Glomerular visceral epithelial cell (primary cell): ENCODE data around the gene AKT3.

ENCODE experiments used
- DNase-seq: peaks from one replicate; pipeline ENCODE4 v3.0.0-alpha.2; 2016; ENCODE audit errors: extremely low spot score

Gene AKT3

DNA sequence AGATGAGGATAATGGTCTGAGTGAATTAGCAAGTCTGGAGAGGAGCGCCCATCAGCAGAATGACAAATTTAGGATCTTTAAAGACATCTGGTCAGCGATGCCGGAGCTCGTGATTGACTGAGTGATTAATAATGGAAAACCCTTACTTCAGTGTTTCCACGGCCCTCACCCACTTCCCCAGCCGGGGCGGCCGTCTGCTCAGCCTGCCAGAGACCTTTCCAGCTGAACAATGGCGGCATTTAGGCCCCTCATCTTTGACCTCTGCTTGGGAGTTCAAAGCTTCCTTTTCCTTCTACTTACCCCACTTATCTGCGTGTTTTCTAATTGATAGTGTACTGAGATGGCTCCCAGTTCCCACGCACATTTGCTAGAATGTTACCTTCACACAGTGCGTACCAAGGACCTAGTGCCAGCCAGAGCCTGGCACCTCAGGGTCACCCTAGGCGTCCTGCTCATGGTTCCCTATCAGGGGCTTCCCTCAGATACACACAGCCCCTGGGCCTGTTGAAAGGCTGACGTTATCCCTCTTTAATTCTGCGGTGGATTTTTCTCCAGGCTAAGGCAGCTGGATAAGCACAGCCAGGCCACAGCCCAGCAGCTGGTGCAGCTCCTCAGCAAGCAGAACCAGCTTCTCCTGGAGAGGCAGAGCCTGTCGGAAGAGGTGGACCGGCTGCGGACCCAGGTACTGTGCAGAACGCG lies 361.4 kb downstream of the AKT3 start:
- DNase-seq, result no peak

DNA sequence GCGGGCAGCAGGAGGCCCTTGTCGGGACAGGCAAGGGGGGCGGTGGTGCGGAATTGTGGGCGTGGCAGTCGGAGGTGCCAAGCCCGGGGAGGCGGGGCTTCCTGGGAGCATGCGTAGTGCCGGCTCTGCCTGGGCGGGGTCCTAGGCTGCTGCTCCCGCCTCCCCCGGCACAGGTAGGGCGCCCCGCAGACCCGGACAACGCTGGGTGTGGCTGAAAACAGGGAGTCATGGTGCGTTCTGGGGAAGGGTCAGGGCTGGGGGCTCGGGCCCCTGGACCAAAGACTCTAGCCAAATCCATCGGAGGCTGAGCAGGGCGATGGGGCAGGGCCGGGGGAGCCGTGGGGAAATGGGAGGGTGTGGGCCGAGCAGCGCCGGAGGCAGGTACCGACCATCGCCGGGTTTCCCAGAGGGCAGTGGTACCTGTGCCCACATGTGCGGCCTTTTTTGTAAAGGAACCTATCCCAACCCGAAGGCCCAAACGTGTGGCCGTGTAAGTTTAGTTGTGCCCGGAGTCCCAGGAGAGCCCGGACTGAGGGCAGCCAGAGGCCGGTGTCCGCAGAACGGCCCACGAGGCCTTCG lies 362.3 kb downstream of the AKT3 start:
- DNase-seq, result no peak

DNA sequence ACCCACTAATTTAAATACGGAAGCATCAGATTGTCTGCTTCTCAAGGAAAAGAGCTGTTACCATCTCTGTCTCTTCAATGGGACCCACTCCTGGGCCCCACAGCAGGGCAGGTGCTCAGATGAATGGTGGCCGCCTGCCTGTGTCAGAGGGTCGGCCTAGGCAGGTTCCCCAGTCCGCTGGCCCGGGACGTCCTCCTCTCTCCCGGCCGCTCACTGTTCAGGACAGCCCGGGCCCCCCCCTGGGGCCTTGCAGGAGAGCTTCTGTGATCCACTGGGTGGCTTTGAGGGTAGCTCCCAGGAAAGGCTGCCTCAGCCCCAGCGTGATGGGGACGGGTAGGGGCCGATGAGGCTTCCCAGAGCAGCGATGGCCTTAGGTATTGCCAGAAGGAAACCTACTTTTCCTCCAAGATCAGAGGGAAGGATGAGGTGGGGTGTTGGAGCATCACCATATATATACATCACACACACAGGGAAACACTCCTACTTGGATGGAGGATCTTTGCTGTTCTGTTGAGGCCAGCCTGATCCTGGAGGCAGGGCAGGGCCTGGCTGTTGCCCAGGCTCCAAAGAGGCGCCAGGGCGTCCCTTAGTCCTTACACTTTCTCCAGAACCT lies 362.9 kb downstream of the AKT3 start:
- no peak for DNase-seq

DNA sequence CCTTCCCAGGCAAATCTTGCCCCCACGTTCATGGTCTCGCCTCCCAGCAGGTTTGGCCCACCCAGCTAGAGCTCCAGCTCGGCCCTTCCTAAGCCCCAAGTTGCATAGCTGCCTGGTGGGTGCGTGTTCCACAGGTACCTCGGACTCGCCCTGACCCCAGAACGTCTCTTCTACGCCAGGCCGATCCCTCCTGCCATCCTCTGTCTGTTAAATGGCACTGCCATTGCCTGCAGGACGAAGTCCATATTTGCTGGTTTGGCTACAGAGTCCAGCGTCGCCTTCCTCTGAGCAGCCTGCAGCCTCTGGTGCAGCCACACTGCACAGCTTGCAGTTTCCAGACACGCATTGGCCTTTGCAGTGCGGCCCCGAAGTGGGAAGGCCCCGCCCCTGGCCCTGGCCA lies 366.1 kb downstream of the AKT3 start:
- no peak for DNase-seq

DNA sequence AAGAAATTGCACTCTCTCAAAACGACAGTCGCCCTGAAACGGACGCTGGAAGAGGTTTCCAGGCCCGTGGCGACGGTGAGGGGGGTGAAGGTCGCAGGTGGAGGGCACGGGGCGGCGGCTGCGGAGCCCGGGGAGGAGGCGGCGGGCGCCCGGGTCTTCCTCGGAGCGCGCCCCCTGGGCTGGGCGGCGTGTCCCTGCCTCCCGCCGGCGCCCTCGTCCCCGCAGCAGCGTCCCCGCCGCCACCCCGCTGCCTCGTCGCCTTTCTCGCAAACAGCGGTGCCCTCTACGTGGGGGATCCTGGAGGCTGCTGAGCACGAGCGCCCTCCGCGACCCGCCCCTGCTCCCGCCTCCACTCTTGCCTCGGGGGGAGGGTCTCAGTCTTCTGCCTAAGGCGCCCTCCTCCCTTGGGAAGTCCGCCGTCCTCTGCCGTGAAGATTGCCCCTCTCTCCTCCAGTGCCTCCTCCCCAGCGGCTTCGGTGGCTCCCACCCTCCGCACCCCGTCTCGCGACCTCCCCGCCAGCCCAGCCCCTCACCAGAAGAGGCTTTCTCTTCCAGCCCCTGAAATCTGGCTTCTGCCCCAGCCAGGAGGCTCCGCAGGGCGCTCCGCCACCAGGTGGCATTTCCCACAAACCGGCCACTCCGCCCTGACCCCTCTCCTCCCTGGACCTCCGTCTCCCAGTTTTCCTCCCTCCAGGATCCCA lies 366.8 kb downstream of the AKT3 start:
- DNase-seq, result no peak

DNA sequence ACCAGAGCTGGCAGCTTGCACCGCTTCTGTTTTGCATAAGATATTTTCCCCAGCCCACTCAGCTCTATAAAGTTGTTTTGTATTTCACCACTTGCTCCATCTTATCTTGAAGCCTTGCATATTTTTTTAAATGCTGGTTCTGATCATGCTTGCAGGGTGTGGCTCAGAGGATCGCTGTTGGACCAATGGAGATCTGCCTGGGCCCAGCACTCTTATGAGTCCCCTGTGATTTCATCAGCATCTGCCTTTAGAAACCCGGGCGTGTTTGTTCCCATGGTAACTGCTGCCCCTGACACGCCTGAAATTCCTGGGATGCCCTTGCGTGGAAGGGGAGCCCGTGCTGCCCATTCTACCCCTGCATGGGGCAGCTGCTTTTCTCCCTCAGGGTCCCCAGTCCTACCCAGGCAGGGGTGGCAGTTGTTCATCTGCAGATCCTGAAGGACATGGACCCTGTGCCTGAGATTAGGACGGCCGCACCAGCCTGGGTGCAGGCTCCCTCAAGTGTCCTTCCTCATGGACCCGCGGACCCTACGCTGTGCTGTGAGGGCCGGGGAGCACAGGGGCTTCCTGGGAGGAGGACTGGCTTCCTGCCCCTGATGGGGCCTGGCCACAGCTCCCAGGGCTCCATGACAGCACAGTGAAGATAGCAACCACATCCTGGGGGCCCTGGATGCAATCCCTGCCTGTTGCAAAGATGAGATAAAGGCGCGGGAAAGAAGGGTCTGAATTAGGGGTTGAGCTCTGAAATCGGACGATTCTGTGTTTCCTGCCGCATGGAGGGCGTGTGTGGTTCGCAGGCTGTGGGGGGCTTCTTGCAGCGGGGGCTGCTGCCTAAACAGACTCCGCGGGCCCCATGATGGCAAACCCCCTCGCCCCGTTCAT lies 367.7 kb downstream of the AKT3 start:
- peak; percentile 30 for DNase-seq

DNA sequence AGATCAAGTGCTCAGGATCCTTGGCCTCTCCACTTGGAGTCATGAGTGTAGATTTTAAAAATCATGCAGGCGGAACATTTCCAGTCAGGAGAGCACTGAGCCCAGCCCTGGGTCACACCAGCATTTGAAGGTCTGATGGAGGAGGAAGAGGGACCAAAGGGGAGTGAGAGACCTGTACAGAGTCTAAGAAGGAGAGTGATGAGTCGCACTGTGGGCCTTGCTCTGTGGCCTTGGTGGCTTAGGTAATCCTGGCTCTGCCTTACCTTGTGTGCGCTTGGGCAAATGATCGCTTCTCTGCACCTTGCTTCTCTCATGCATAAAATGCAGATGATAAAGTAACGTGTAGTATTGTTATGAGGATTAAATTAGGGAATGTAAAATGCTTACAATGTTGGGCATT lies 368.9 kb downstream of the AKT3 start:
- DNase-seq, result no peak

DNA sequence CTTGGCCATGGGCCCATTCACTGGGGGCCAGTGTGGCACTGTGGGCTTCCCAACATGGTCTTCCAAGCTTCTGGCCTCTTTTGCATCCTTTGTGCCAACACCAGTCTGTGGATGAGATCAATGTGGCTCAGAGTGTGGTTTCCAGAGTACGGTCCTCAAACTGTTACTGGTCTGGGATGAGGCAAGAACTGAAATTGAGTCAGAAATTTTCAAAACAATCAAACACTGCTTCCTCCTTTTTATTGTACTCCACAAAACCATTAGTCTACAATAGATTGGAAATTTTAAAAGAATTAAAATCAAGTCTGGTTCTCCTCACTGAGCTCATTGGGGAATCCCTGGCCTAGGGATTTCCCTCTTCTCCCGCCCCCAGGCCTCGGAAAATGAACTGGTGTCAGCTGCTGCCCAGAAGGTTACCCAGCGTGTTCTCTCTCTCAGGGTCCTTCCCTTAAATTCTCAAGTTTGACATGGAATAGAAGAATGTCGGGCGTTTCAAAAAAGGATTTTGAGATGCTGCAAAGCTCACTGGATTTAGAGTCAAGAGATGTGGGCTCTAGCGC lies 372.2 kb downstream of the AKT3 start:
- no peak for DNase-seq

DNA sequence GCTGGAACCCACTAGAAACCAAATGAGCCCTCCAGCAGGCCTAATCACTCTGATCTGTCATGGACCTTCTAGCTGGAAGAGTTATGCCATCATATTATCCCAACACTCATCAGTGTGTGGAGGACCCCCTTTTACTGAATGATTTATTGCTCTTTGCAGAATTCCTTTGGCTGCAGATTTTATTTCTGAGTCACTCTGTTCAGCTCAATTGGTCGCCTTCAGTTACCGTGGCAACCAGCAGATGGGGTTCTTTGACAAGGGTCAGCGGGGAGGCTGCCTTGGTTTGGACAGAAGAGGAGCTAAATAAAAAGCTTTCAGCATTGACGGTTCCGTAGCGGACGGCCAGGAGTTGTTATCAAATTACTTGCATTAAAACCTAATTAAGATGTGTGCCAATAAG lies 374.1 kb downstream of the AKT3 start:
- DNase-seq, result peak; percentile 39

DNA sequence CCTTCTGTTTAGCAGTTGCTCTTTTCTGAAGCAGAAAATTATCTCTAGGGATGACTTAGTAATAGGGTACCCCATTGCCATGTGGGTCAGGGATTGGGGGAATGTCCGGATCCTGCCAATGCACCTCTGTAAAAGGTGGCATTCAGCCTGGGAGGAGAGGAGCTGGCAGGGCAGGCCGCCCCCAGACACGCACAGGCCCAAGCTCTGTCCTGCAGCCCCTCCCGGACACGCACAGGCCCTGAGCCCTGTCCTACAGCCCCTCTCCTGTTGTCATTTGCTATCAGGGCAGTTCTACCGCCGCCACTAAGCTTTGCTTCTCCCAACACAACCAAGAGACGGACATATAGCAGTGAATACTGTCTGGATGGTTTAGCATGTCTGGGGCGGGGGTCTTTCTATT lies 375.1 kb downstream of the AKT3 start:
- DNase-seq, result no peak

DNA sequence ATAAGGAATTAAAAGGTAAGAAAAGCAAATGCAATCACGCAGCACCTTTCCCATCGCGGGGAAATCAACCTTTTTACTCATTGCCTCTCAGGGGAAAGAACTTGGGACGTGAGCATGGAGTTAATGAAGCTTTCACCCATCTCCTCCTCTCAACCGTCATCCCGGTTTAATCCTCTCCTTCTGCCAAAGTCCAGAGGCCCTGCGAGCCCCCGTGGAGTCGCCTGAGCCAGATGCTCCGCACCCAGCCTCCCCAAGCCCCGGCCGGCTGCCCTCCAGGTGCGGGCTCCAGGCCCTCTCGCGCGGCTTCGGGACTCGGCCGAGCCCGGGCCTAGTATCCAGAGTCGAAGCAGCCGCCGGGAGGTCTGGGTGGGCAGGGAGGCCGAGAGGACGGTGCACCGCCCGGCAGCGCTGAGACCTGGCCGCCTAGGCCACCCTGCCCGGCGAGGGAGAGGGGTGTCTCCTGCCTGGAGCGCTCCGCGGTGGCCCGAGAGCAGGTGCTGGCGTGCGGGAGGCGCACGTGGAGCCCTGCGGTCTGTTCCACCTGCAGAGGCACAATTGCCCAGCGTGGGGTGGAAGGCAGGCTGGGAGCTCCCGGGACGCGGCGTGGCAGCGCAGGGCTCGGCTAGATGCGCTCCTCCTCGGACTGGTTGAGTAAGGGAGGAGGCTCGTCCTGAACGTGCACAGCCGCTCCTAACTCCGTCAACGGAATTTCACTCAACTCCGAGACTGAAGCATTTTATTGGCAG lies 375.7 kb downstream of the AKT3 start:
- no peak for DNase-seq

DNA sequence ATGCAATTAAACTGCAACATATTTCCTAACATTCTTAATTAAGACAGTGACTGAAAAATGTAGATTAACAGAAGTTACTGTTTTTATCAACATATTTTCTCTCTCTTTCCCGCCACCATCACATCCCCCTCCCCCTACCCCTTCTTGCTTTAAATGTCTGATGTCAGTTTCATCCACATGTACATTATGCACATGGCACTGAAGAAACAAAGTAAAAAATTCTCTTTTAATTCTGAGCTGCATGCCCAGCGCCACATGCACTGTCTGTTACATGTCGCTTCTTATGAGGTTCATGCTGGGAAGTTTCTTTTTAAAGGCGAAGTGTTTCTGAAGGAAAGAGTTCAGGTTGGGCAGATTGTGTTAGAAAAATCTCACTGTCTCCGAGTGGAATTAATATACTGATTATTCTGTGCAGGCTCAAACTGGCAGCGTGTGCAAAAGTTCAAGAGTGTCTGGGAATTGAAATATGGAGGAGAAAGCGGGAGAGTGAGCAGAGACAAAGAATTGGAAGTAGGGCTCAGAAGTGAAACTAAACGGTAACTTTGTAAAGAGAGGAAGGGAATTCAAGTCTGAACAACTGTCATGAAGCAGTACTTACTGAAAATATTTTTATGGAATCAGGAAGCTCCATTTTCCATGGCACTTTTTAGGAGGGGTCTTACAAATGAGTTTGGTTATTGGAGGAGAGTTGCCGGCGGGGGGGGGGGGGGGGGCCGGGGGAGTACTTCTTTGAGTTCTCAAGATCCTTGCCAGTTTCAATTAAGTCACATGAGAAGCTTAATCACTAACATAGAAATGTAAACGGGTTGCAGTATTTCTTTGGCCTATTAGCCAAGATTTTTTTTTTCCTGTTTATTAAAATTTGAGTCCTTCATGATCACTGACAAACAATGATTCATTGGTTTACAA lies 376.6 kb downstream of the AKT3 start:
- DNase-seq, result no peak

DNA sequence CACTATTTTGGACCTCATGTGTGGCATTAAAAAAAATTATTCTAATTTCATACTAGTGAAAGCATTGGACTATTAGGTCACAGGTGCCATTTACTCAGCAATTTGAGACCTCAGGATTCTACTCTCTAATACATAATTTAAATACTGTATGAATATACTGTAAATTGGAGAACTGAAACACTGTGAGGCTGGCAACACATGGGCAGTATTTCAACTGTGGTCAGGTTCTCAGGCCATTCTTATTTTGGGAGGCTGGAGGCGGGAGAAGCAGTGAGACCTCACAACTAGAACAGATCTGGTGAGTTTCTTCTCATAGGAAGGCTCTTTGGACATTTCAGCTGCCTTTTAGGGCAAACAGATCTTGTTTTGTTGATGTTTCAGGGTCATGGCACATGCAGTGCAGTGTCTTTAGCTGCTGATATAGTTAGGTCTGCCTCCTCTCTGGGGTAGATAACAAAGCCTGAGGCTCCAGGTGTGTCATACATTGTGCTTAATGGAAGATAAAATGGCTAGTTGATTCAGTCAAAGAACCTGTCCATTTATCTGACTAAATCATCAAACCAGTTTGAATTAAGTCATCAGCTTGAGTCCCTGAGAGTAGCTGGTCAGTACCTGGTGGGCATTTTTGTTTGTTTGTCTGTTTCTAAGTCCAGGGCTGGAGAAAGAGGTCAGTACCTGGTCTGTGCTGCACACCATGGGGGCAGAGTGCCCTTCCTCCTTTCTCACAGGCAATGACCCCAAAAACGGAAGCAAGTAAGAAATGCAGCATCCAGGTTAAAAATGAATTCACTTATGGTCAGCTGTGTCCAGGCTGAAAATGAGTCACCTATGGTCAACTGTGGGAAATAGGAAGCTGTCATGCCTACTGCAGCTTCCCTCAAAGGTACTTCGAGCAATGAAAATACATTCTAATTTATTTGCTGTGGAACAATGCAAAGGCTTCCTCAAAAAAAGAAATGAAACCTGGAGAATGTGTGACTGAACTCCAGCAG lies 378.0 kb downstream of the AKT3 start:
- peak; percentile 24 for DNase-seq

DNA sequence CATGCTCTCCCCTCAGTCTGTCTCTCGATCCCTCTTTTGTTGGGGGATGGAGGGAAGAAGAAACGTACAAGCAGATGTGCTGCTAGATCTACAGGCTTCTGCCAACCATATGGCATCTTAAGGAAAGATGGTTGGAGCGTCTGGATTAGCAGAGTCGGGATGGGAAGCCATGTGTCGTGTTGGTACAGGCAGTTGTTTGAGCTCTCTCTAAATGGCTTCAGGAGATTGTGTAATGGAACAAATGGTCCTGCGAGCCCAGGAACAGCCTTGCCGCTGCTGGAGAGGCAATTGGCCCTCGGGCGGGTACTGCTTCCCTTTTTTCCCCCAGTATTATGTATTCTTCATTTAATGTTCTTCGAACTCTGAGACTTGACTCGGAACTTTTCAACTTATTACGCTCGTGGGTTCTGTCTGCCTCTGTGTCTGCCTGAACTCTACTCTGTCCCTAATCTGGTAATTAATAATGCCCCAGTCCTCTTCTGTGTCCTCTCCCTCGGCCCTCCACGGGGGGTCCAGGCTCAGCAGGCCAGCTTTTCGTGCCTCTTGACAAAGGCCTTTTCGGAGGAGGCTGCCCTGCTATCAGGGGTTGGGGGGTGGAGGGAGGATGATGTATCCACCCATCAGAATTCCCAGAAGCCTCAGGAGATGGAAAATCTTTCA lies 378.9 kb downstream of the AKT3 start:
- DNase-seq, result no peak

DNA sequence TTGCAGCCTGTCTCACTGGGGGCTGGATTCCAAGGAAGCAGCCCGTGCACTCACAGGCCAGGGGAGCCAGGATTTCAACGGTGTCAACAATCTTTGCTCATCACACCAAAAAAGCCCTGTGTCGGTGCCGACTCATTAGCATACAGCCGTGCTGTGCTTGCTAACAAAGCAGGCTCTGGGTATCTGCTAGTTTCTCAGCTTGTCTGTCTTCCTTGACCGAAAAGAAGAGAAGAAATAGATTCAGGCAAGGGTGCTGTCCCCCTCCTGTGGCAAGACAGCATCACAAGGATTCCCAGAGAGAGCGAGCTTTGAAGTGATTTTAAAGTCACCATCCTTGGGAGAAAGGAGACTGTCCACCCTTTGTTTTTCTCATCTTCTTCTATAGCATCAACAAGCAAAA lies 379.5 kb downstream of the AKT3 start:
- no peak for DNase-seq

DNA sequence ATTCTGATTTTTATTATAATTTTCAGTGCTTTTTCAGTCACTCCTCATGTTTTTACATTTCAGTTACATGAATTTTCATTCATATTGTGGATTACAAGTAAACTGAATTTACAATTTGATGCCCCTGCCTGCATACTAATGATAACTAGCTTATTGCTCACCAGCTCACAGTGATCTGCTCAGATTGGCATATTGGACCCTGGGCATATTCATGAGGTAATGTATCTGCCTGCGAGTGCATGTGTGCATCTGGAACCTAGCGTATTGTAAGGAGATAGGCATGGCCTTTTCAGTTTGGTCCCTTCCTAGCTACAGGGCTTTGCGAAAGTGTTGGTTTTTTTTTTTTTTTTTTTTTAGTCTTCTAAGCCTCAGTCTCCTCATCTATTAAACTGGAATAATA lies 380.5 kb downstream of the AKT3 start:
- DNase-seq, result no peak

DNA sequence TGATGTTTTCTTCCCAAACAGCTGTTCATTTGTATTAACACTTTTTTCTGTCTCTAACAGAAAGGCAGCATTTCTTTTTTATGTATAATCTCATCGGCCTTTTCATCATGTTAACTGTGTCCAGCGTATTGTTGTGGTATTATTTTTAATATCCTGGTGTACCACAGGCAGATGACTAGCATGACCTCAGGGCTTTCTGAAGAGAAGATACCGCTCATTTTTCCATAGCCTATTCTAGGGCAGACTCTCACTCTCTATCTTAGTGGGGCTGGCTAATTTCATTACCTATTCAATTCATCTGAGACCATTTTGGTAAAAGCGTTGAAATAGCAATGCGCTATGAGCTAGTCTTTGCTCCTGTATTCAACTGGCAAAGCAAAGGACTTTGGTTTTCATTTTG lies 384.3 kb downstream of the AKT3 start:
- no peak for DNase-seq

DNA sequence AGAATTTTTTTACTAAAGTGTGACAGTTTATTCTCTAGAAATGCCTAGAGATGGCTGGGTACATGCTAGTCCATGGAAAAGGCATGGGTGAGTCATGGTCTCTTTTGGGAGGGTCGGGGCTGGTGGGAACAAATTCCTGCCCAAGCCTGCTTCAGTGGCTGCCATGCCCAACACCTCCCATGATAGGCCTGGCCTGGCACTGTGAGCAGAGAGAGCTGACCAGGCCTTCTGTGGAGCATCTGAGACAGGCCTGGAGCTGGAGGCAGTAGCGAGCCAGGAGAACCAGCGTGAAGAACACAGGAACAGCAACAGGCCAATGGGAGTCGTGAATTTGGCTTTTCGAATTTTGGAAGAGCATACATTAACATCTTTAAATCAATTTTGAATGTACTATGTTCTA lies 385.0 kb downstream of the AKT3 start:
- no peak for DNase-seq
